Adrenal gland (tissue), 12 donors: ENCODE measurements around the gene MEF2C. TPM values are rescaled to one million over a fixed set of nuclear protein-coding genes. Genes with fewer than 3 reads are reported as not detected.
A peak's percentile ranks its signal among the peaks of the same experiment; 100 is the strongest.

ENCODE experiments used
- DNase-seq, 7 donors: peaks; one replicate each; pipeline ENCODE4 v3.0.0-alpha.2; 2019 to 2020
- H3K27ac ChIP-seq, 5 donors: fragments of 200-600 bp; sonication (generic) in 4 of 5; 1 replicate in 3 of 5; 2 replicates in 2 of 5; pipeline versions ENCODE4 v1.5.1 to v1.8.0; 2016 to 2020; ENCODE audit warnings: mild to moderate bottlenecking in 1 of 5
- H3K27me3 ChIP-seq: fragments of 200-600 bp; 2 replicates; pipeline ENCODE4 v1.8.0; 2021
- H3K36me3 ChIP-seq, 2 donors: fragments of 200-600 bp; replicated peaks in 1 of 2; 1 replicate in 1 of 2; 2 replicates in 1 of 2; pipeline versions ENCODE4 v1.5.1 to v1.8.0; 2018 to 2022
- H3K4me1 ChIP-seq, 2 donors: fragments of 200-600 bp; replicated peaks in 1 of 2; 1 replicate in 1 of 2; 2 replicates in 1 of 2; pipeline versions ENCODE4 v1.5.1 to v1.8.0; 2018 to 2021
- H3K4me3 ChIP-seq, 4 donors: fragments of 200-600 bp; sonication (generic) in 3 of 4; one replicate each; pipeline ENCODE4 v1.5.1; 2016 to 2018
- H3K9me3 ChIP-seq, 3 donors: fragments of 200-600 bp; sonication (generic) in 1 of 3; replicated peaks in 1 of 3; 1 replicate in 2 of 3; 2 replicates in 1 of 3; pipeline versions ENCODE4 v1.5.1 to v1.8.0; 2016 to 2021
- CTCF ChIP-seq, 6 experiments: fragments of 450-650 bp in 4 of 6; fragments of 200-600 bp in 2 of 6; sonication (generic) in 1 of 6; IDR thresholded peaks; 1 replicate in 5 of 6; 2 replicates in 1 of 6; pipeline versions ENCODE4 v1.5.1 to v1.8.0; 2016 to 2021; ENCODE audit warnings: antibody characterized with exemption in 6 of 6, mild to moderate bottlenecking in 2 of 6, moderate library complexity in 1 of 6
- POLR2A ChIP-seq, 2 donors: fragments of 450-650 bp; IDR thresholded peaks; one replicate each; pipeline ENCODE4 v1.6.1; 2017; ENCODE audit warnings: antibody characterized with exemption in 2 of 2, mild to moderate bottlenecking in 2 of 2, moderate library complexity in 1 of 2
- WGBS, 4 donors: extraction: QIAGEN DNeasy Blood & Tissue Kit in 2 of 4; methylation state at CpG; one replicate each; pipeline versions ENCODE4 v1.1.5 to v1.1.7; 2013 to 2017; 5-methylcytosine and 5-hydroxymethylcytosine counted together
- intact Hi-C, 2 donors: fragments of 100-400 bp; cut with DNase I; formaldehyde crosslinking; loops; one replicate each; pipeline versions ENCODE4 v1.14.1 to v1.15.0; 2022 to 2023
- polyA plus RNA-seq, 3 donors: library from polyadenylated mRNA; stranded (reverse); fragments of 200-250 nt in 2 of 3; fragments of 350-450 nt in 1 of 3; fragmentation: Illumina TruSeq in 1 of 3; extraction: RNeasy Lipid Tissue Mini Kit (QIAGEN cat#74804) in 1 of 3; gene quantifications; one replicate each; pipeline ENCODE4 v1.2.3, GENCODE V29; 2013 to 2014
- total RNA-seq, 9 donors: library from RNA; depleted of rRNA in 4 of 9; stranded (reverse); fragments of >200 nt in 4 of 9; fragments of 120-200 nt in 1 of 9; fragmentation: NEBNext Ultra II Directional in 1 of 9; extraction: Animal tissue kit (Norgen Biotek cat#: 25700) in 1 of 9; gene quantifications; one replicate each; pipeline versions ENCODE4 v1.1.0 to v1.2.4, GENCODE V29; 2013 to 2023
- donor health status: healthy with polysubstance abuse.
- donor health status: Bipolar disorder and iron deficiency.
- donor health status: DM: yes; HTN: yes; CAD: no.
- donor health status: DM: no; HTN: no; CAD: no.
- donor health status: DM: no; HTN: no; CAD: no.
- donor health status: DM: yes; HTN: yes; CAD: no.

The MEF2C gene
- total and polyA plus RNA-seq, 12 donors: 26.8 to 172 (median 69.2) TPM

GRCh38 chr5:88770276-88771257 lies 112.4 kb downstream of the MEF2C start:
- intact Hi-C loops: no loop called here
- 91 to 95% (median 93%) methylated on average over 8 of the region's 8 CpGs for WGBS, 4 donors
- TF ChIP-seq CTCF (IDR thresholded peaks at IDR 0.05): no peak
- TF ChIP-seq POLR2A (IDR thresholded peaks at IDR 0.05): no peak
- DNase-seq: no peak
- Histone ChIP-seq H3K27ac (no peak overlapping the region), H3K36me3 (peaks cover 0 to 7% of the 10 kb centered on the region in 2 donors), H3K4me3 (no peak overlapping the region), H3K27me3 (no peaks in the 10 kb centered on the region), H3K9me3 (no peaks in the 10 kb centered on the region), H3K4me1 (peaks cover 0 to 10% of the 10 kb centered on the region in 2 donors)

- peaks cover 0 to 7% of the 10 kb centered on the region in 2 donors for H3K36me3 ChIP-seq
- intact Hi-C loops: no loop called here
- no peaks in the 10 kb centered on the region for H3K27me3 ChIP-seq
- H3K9me3 ChIP-seq: no peaks in the 10 kb centered on the region
- peaks cover 0 to 18% of the 10 kb centered on the region in 2 donors for H3K4me1 ChIP-seq
- TF ChIP-seq CTCF (IDR thresholded peaks at IDR 0.05): no peak
- 31 to 53% (median 42%) methylated on average over 3 of the region's 3 CpGs for WGBS, 4 donors
- no peak overlapping the region for H3K27ac ChIP-seq
- DNase-seq: peak in 5 of 7 donors; percentile 13 to 62 (median 46)
- no peak overlapping the region for H3K4me3 ChIP-seq
Measured at GRCh38 chr5:88769165-88769564, 113.8 kb downstream of the MEF2C start.

GRCh38 chr5:88768411-88768810 lies 114.6 kb downstream of the MEF2C start:
- no peaks in the 10 kb centered on the region for H3K9me3 ChIP-seq
- H3K27ac ChIP-seq: no peak overlapping the region
- TF ChIP-seq POLR2A (IDR thresholded peaks at IDR 0.05) (no peak), CTCF (IDR thresholded peaks at IDR 0.05) (no peak)
- H3K27me3 ChIP-seq: no peaks in the 10 kb centered on the region
- 83 to 91% (median 87%) methylated on average over 3 of the region's 3 CpGs for WGBS, 4 donors
- peaks cover 0 to 18% of the 10 kb centered on the region in 2 donors for H3K4me1 ChIP-seq
- intact Hi-C loops: no loop called here
- peaks cover 0 to 7% of the 10 kb centered on the region in 2 donors for H3K36me3 ChIP-seq
- DNase-seq: no peak
- H3K4me3 ChIP-seq: no peak overlapping the region

- H3K4me1 ChIP-seq: peaks cover 0 to 22% of the 10 kb centered on the region in 2 donors
- intact Hi-C loops: no loop called here
- TF ChIP-seq CTCF (IDR thresholded peaks at IDR 0.05) (no peak), POLR2A (IDR thresholded peaks at IDR 0.05) (no peak)
- H3K4me3 ChIP-seq: no peak overlapping the region
- no peaks in the 10 kb centered on the region for H3K27me3 ChIP-seq
- DNase-seq: no peak
- no peaks in the 10 kb centered on the region for H3K9me3 ChIP-seq
- H3K27ac ChIP-seq: no peak overlapping the region
- 91 to 96% (median 92%) methylated on average over 7 of the region's 7 CpGs for WGBS, 4 donors
- peaks cover 0 to 2% of the 10 kb centered on the region in 2 donors for H3K36me3 ChIP-seq
Measured at GRCh38 chr5:88765798-88766197, 117.2 kb downstream of the MEF2C start.
